AG09319 (cell line): ENCODE measurements around the gene PSMA6.
"Not testable (repeated sequence)": the region's sequence is repeated elsewhere in the genome, so short reads cannot be mapped to it uniquely, and the experiment has no call there.

Source experiments
- DNase-seq: peaks from one replicate; pipeline ENCODE4 v3.0.0-alpha.2; 2010; ENCODE audit warnings: low read depth; ENCODE audit errors: extremely low read depth
- CTCF ChIP-seq: IDR thresholded peaks from 2 replicates; pipeline ENCODE4 v1.5.1; 2011; ENCODE audit warnings: low read depth, mild to moderate bottlenecking, inconsistent platforms, low read length, moderate library complexity

PSMA6 gene

GRCh38 chr14:35355981-35356841, 64.0 kb downstream of the PSMA6 start:
- no peak for TF ChIP-seq CTCF
- DNase-seq, result no peak

- DNase-seq, result not testable (repeated sequence)
These were observed 67.5 kb downstream of the PSMA6 start for GRCh38 chr14:35359655-35360054.

GRCh38 chr14:35361141-35361480, 68.9 kb downstream of the PSMA6 start:
- no peak for DNase-seq
- no peak for TF ChIP-seq CTCF

- no peak for TF ChIP-seq CTCF
- no peak for DNase-seq
These were observed 70.3 kb downstream of the PSMA6 start for GRCh38 chr14:35362450-35362849.

GRCh38 chr14:35362911-35363374, 70.8 kb downstream of the PSMA6 start:
- no peak for TF ChIP-seq CTCF
- DNase-seq, result no peak

- no peak for DNase-seq
- no peak for TF ChIP-seq CTCF
These were observed 73.2 kb downstream of the PSMA6 start for GRCh38 chr14:35365130-35366055.

GRCh38 chr14:35366056-35366451, 73.9 kb downstream of the PSMA6 start:
- no peak for DNase-seq
- TF ChIP-seq CTCF, result no peak
